A673 (cell line): ENCODE measurements around the gene TCF7L2.

Experiments
- CTCF ChIP-seq: fragments of 300-800, 200-600 bp; sonication (generic); conservative IDR thresholded peaks from 2 replicates; pipeline ENCODE4 v1.5.1; 2017; ENCODE audit warnings: low read depth, mild to moderate bottlenecking, antibody characterized with exemption, low read length, moderate library complexity, mixed read lengths
- EZH2 ChIP-seq: fragments of 200-600 bp; sonication (generic); IDR thresholded peaks from 2 replicates; pipeline ENCODE4 v1.6.1; 2017; ENCODE audit warnings: borderline replicate concordance, low read depth, mild to moderate bottlenecking, mixed read lengths, antibody characterized with exemption, low read length; ENCODE audit not compliant: poor library complexity, severe bottlenecking

DNA sequence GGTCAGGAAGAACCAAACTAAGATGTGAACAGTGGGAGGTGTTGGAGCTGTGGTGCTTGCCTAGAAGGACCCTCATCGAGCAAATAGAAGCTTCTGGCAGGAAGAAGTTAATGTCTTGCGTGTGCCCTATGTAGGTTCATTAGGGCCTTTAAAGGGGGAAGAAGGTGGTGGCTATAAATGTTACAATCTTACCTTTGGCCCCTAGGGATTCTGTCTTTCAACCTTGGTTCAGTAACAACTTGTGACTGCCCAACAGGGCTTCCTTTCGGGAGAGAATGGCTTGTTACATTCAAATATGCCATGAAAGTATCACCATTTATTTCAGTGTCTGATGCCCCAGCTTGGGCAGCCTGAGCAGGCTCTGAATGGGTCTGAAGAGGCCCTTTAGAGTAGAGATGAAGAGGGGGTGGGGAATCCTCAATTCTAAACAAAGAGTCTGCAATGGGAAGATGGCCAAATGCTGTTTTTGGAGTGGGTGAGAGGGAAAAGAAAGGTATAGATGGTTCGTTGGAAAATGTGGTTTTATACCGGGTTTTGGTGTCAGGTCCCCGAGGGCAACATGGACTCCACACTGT, 108.0 kb downstream of the TCF7L2 start:
- TF ChIP-seq CTCF (no peak), EZH2 (no peak)
